GM18511 (cell line): ENCODE data around the gene MRPS6.
A peak's percentile ranks its signal among the peaks of the same experiment; 100 is the strongest.

Experiments used
- ATAC-seq: cut with Tn5 transposase; IDR thresholded peaks from one replicate; pipeline ENCODE4 v1.9.1; 2021; ENCODE audit warnings: mild to moderate bottlenecking, moderate library complexity; ENCODE audit not compliant: unreplicated experiment

The MRPS6 gene

DNA sequence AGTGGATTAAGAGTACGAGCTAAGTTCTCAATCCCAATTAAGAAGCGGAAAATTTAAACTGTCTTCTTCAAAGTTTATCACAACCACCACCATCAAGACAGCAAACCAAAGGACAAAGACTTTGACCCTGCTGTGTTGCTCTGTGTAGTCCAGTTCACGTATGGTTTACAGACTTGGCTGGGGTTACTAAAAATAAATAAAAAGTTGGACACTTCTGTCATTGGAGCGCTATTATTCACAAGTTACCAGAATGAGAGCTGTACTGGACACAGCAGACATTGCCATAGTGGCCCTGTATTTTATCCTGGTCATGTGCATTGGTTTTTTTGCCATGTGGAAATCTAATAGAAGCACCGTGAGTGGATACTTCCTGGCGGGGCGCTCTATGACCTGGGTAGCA, 21.6 kb downstream of the MRPS6 start:
- no peak for ATAC-seq

- ATAC-seq = no peak
Measured at GRCh38 chr21:34097442-34097841, 24.1 kb downstream of the MRPS6 start.

- ATAC-seq = no peak
Measured at GRCh38 chr21:34100337-34100736, 27.0 kb downstream of the MRPS6 start.

DNA sequence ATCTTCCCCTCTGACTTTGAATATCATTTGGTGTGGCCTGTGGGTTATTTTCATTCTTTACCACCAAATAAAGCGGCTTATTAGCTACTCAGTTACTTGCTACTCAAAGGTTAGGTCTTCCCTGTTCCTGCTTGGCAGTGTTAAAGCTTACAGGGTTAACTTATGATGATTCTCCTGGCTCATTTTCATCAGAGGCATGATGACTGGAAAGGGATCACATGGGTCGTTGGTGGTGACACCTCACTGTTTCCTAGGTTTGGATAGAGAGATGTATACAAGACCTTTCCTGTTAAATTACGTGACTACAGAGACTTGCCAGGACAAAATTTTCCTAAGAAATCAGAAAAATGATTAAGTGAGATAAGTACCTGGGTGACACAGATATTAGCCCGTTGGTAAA, 27.4 kb downstream of the MRPS6 start:
- no peak for ATAC-seq

DNA sequence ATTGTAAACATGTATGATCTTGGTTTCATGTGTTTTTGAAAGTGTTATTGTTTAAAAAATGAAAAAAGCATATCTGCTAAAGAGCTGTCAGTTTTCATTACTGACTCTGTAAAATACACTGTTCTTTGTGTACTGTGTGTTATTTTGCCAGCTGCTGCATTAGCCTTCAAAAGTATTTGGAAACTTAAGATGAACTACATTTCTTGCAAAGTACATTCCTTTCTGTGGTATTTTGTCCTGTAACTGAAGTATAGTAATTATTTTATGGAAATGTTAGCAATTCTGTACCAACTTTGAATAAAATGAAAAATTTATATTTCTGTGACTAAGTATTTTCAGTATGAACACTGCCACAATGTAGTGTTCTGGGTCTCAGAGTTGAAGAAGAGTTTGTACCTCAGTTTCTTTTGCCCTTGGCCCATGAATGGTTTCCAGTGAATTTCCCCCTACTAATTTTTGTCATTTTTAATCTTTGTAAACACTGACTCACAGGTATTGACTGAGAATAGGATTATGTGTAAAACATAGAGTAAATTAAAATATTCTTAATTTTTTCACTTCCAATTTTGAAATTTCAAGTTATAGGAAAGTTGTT, 32.7 kb downstream of the MRPS6 start:
- ATAC-seq = no peak

GRCh38 chr21:34107606-34108005, 34.2 kb downstream of the MRPS6 start:
- ATAC-seq = no peak

DNA sequence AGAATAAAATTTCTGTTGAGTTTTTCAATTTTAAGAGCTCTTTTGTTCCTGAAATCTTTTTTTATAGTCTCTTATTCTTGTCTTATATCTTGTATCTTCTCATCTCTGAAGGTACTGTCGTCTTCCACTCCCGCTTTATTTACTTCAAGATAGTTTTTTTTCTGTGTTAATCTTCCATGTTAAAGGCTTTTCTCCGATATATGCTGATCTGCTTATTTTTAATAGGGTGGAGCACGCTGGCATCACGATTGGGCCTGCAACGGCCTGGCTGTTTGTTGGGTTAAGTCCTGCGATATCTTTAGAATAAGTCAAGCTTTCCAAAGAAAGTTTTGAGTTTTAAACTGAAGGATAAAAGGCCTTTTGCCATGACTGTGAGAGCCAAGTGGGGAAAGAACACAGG, 35.7 kb downstream of the MRPS6 start:
- no peak for ATAC-seq

DNA sequence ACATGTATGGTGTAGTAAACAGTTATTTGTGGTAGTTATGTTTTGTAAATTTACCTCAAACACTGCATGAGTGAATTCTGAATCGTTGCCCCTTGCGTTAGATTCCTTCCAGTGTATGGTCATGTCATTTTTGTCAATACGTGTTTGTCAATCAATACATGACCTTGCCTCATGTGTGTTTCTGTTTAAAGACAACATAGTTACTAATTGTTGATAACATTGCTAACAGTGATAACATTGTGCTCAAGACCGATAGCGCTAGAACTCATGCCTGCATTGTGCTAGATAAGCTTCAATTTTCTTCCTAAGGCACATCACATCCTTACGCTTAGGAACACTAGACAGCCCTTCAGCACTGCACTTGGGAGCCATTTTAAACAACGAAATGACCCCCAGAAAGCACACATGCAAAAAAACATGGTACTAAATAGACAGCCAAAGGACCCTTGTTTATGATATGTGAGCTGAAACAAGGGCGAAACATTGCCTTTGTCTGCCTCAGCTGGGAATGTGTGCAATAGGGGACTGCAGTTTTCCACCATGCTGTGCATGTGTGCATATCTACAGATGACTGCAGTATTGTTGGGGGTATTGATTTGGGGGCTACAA, 37.3 kb downstream of the MRPS6 start:
- no peak for ATAC-seq

DNA sequence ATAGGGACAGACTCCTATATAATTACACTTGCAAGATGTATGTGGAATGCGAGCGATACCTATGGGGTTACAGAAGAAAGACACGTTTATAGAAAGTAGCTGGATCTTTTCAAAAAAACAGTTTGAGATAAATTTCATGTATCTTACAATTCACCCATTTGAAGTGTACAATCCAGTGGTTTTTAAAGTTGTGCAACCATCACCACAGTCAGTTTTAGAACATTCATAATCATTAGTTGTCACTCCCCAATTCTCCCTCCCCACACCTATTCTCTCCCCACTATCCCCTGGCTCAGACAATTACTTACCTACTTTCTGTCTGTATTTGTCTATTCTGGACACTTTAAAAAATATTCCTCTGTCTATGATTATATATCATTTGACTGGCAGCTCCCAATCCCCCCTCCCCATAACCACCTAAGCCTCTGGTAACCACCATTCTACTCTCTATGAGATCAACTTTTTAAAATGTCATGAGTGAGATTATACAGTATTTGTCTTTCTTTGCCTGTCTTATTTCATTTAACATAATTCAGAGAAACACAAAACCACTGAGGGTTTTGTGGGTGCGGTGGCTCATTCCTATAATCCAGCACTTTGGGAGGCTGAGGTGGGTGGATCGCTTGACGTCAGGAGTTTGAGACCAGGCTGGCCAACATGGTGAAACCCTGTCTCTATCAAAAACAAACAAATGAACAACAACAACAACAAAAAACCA, 39.1 kb downstream of the MRPS6 start:
- ATAC-seq = no peak

- no peak for ATAC-seq
Measured at GRCh38 chr21:34113842-34114241, 40.5 kb downstream of the MRPS6 start.

GRCh38 chr21:34115160-34115559, 41.8 kb downstream of the MRPS6 start:
- ATAC-seq = no peak

- no peak for ATAC-seq
Measured at GRCh38 chr21:34116569-34116968, 43.2 kb downstream of the MRPS6 start.

- ATAC-seq = no peak
Measured at GRCh38 chr21:34120867-34121266, 47.5 kb downstream of the MRPS6 start.

GRCh38 chr21:34122047-34122446, 48.7 kb downstream of the MRPS6 start:
- no peak for ATAC-seq

DNA sequence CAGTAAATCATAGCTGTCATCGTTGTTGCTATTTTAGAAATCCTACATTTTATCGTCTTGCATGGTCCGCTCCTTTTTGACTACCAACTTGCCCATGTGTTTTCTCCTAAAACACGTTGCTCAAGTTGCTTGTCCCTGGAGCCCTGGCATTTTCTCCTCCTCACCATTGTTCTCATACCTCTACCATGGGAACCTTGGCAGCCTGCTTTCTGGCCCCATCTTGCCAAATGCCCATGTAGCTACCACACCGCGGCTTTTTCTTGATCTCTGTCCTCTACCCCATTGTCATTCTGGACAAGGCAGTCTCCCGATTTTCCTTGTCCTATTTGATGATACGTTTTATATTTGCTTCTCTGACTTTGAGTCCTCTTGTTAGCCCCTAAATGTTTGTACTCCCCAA, 50.2 kb downstream of the MRPS6 start:
- ATAC-seq = no peak

- no peak for ATAC-seq
Measured at GRCh38 chr21:34126269-34126668, 52.9 kb downstream of the MRPS6 start.

GRCh38 chr21:34126691-34127090, 53.3 kb downstream of the MRPS6 start:
- no peak for ATAC-seq

DNA sequence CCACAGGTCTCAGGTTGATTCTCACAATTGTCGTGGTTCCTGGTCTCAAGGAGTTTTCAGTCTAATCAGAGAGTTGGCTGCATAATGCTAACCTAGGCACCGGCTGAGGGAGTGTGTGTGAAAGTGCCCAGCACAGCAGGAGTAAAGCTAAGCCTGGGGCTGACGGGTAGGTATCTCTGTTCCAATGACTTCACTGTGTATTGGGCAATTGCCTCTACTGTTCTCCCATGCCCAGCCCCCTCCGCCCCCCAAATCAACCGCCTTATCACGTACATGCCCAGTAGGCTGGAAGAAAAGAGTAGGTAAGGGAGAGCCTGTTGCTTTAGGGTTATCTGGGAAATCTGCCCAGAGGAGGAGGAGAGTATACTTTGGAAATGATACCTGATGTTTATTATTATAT, 54.7 kb downstream of the MRPS6 start:
- no peak for ATAC-seq

DNA sequence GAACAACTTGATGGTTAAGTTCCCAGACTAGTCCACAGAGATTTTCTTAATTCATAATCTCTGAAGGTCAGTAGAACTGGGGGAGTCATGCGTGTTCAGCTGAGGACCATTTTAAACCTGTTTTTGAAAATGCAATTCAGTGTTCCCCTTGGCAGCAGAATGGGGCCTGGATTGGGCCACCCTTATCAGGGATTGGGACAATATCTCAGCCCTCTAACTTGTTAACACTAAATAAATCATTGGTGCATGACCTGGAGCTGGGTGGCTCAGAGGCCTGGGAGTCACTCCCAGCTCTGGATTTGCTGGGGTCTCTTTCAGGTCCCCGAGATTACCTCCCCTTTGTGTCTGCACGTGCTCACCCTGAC, 55.3 kb downstream of the MRPS6 start:
- no peak for ATAC-seq

DNA sequence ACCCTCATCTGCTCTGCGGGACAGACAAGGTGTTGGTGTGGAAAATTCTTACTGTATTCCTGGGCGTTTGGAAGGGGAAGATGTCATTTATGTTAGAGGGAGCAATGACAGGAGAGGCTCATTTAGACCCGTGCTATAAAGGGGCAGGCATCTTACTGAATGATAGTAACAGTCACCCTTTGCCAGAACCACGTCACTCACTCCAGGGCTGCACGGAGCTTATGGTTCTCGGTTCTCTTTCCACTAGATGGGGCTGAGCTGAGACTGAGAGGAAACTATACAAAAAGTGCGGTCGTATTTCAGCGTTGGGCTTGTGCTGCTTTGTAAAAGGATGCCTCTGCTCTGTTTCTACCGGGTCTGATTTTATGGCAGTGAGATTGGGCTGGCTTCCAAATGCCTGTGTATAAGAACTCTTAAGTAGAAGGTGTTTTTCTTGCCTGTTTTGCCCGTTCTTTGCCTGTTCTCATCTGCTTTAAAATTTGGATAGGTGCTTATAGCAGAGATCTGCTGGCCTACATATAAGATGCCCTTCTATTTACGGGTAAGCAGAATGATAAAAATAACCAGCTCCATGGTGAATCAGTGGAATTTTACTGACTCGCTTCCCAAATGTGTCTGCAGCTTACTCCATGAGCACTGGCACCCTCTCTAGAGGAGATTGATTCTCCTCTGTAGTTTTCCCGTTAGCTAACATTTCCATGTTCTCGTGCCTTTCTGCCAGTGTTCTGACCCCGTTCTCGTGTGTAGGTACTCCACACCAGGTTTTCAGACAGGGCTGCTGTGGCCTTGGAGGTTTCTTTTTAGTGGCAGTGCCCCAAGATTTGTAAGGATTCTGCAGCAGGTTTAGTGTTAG, 55.9 kb downstream of the MRPS6 start:
- peak; percentile 80 for ATAC-seq

- ATAC-seq = no peak
Measured at GRCh38 chr21:34129901-34130715, 56.7 kb downstream of the MRPS6 start.
